H1 (cell line): ENCODE data around the gene SYTL2. TPM values are rescaled to one million over a fixed set of nuclear protein-coding genes. Genes with fewer than 3 reads are reported as not detected.

ENCODE experiments used
- CTCF ChIA-PET: fragments of 300-600 bp; sonication (Branson Sonifier 250); formaldehyde crosslinking; loops from one replicate; lab custom pipeline; 2021; ENCODE audit not compliant: partially characterized antibody; lab: Charles Lee
- POLR2A ChIA-PET: fragments of 300-600 bp; sonication (Branson Sonifier 250); formaldehyde crosslinking; loops from one replicate; lab custom pipeline; 2021; ENCODE audit warnings: inconsistent platforms; ENCODE audit not compliant: partially characterized antibody; lab: Charles Lee
- DNase-seq, 2 experiments: peaks; one replicate each; pipeline versions ENCODE4 v3.0.0 to v3.0.0-alpha.2; 2010 to 2022; ENCODE audit warnings: low spot score in 2 of 2, low read depth in 1 of 2, mixed read lengths in 1 of 2
- FAIRE-seq: peaks from 2 replicates; lab custom pipeline; 2011; peaks lifted over from hg19 to GRCh38; lab: Jason Lieb, UNC
- H2AFZ ChIP-seq: 2 replicates; pipeline ENCODE4 v1.8.1; 2012; ENCODE audit warnings: low read length, inconsistent platforms
- H2AK5ac ChIP-seq: 2 replicates; pipeline ENCODE4 v1.6.1; 2013; ENCODE audit warnings: low read depth, low read length
- H2BK120ac ChIP-seq: replicated peaks from 2 replicates; pipeline ENCODE3; 2013; ENCODE audit warnings: low read depth, low read length, inconsistent platforms
- H2BK12ac ChIP-seq: 2 replicates; pipeline ENCODE4 v1.6.1; 2013; ENCODE audit warnings: low read depth, low read length
- H2BK15ac ChIP-seq: 2 replicates; pipeline ENCODE4 v1.6.1; 2013; ENCODE audit warnings: low read length
- H2BK20ac ChIP-seq: 2 replicates; pipeline ENCODE4 v1.6.1; 2013; ENCODE audit warnings: low read length
- H2BK5ac ChIP-seq: 2 replicates; pipeline ENCODE4 v1.6.1; 2013; ENCODE audit warnings: low read depth, low read length
- H3K14ac ChIP-seq: 2 replicates; pipeline ENCODE4 v1.6.1; 2013; ENCODE audit warnings: inconsistent platforms; ENCODE audit not compliant: insufficient read length
- H3K18ac ChIP-seq: 2 replicates; pipeline ENCODE4 v1.6.1; 2013; ENCODE audit warnings: low read length; ENCODE audit errors: extremely low read depth
- H3K23ac ChIP-seq: 2 replicates; pipeline ENCODE4 v1.6.1; 2013; ENCODE audit warnings: inconsistent platforms; ENCODE audit not compliant: insufficient read length
- H3K23me2 ChIP-seq: 2 replicates; pipeline ENCODE4 v1.6.1; 2013; ENCODE audit warnings: low read depth, low read length
- H3K27ac ChIP-seq: 2 replicates; pipeline ENCODE4 v1.6.1; 2011; ENCODE audit warnings: low read depth, low read length, inconsistent platforms
- H3K27me3 ChIP-seq, 4 experiments: replicated peaks in 1 of 4; 1 replicate in 1 of 4; 2 replicates in 3 of 4; pipeline versions ENCODE4 v1.6.1 to v1.8.1; 2011 to 2013; ENCODE audit warnings: low read length in 3 of 4, mild to moderate bottlenecking in 3 of 4, inconsistent platforms in 2 of 4, mixed read lengths in 2 of 4, moderate library complexity in 1 of 4; ENCODE audit not compliant: control insufficient read depth in 3 of 4, insufficient read depth in 3 of 4; ENCODE audit errors: extremely low read depth in 1 of 4
- H3K36me3 ChIP-seq, 4 experiments: 2 replicates each; pipeline versions ENCODE4 v1.6.1 to v1.8.1; 2011 to 2013; ENCODE audit warnings: mild to moderate bottlenecking in 4 of 4, low read length in 3 of 4, moderate library complexity in 2 of 4, control low read depth in 1 of 4, inconsistent platforms in 1 of 4; ENCODE audit not compliant: insufficient read depth in 4 of 4, control insufficient read depth in 2 of 4
- H3K4ac ChIP-seq: replicated peaks from 2 replicates; pipeline ENCODE3; 2013; ENCODE audit warnings: low read length, low read depth, mixed read lengths, inconsistent platforms; ENCODE audit not compliant: insufficient read length
- H3K4me1 ChIP-seq, 4 experiments: replicated peaks in 1 of 4; 1 replicate in 1 of 4; 2 replicates in 3 of 4; pipeline versions ENCODE4 v1.6.1 to v1.8.1; 2011 to 2013; ENCODE audit warnings: low read length in 3 of 4, inconsistent platforms in 2 of 4, mixed read lengths in 1 of 4; ENCODE audit not compliant: insufficient read depth in 4 of 4, control insufficient read depth in 3 of 4
- H3K4me2 ChIP-seq, 2 experiments: 2 replicates each; pipeline versions ENCODE4 v1.6.1 to v1.8.1; 2011 to 2013; ENCODE audit warnings: low read depth in 2 of 2, low read length in 2 of 2, control low read depth in 1 of 2, inconsistent platforms in 1 of 2, mild to moderate bottlenecking in 1 of 2; ENCODE audit not compliant: insufficient read depth in 1 of 2
- H3K4me3 ChIP-seq, 4 experiments: fragments of 200-600, 300-600 bp in 1 of 4; sonication (generic), shearing (Covaris generic), sonication (Bioruptor Twin) in 1 of 4; 2 replicates each; pipeline versions ENCODE4 v1.5.1 to v1.8.1; 2011 to 2016; ENCODE audit warnings: low read length in 4 of 4, low read depth in 3 of 4, control low read depth in 2 of 4, inconsistent platforms in 2 of 4, mild to moderate bottlenecking in 2 of 4, mixed read lengths in 1 of 4, moderate library complexity in 1 of 4; ENCODE audit not compliant: insufficient read depth in 2 of 4; ENCODE audit errors: extremely low read depth in 1 of 4
- H3K56ac ChIP-seq: replicated peaks from 2 replicates; pipeline ENCODE3; 2013; ENCODE audit warnings: low read depth, mild to moderate bottlenecking, mixed read lengths, low read length, inconsistent platforms; ENCODE audit not compliant: insufficient read length
- H3K79me1 ChIP-seq: 2 replicates; pipeline ENCODE4 v1.6.1; 2013; ENCODE audit warnings: low read depth, low read length, control low read depth
- H3K79me2 ChIP-seq, 2 experiments: 2 replicates each; pipeline versions ENCODE4 v1.6.1 to v1.8.1; 2012 to 2013; ENCODE audit warnings: low read length in 2 of 2, mild to moderate bottlenecking in 2 of 2, inconsistent platforms in 1 of 2; ENCODE audit not compliant: insufficient read depth in 2 of 2, control insufficient read depth in 1 of 2
- H3K9ac ChIP-seq, 4 experiments: replicated peaks in 1 of 4; 1 replicate in 1 of 4; 2 replicates in 3 of 4; pipeline versions ENCODE4 v1.6.1 to v1.8.1; 2011 to 2013; ENCODE audit warnings: low read depth in 3 of 4, low read length in 3 of 4, control low read depth in 2 of 4, mild to moderate bottlenecking in 2 of 4, moderate library complexity in 2 of 4, inconsistent platforms in 1 of 4; ENCODE audit errors: extremely low read depth in 1 of 4
- H3K9me3 ChIP-seq, 2 experiments: 2 replicates each; pipeline versions ENCODE4 v1.6.1 to v1.8.1; 2012 to 2013; ENCODE audit warnings: mild to moderate bottlenecking in 2 of 2, moderate library complexity in 2 of 2, control low read depth in 1 of 2, inconsistent platforms in 1 of 2, low read depth in 1 of 2, low read length in 1 of 2, mixed read lengths in 1 of 2; ENCODE audit not compliant: insufficient read depth in 2 of 2
- H4K20me1 ChIP-seq, 2 experiments: replicated peaks in 1 of 2; 2 replicates each; pipeline versions ENCODE3 to v1.8.1; 2011 to 2013; ENCODE audit warnings: inconsistent platforms in 2 of 2, low read length in 2 of 2, mild to moderate bottlenecking in 1 of 2; ENCODE audit not compliant: insufficient read depth in 2 of 2, control insufficient read depth in 1 of 2
- H4K5ac ChIP-seq: 2 replicates; pipeline ENCODE4 v1.6.1; 2013; ENCODE audit warnings: low read length, low read depth, mixed read lengths, inconsistent platforms; ENCODE audit not compliant: insufficient read length
- H4K8ac ChIP-seq: 2 replicates; pipeline ENCODE4 v1.8.0; 2013; ENCODE audit warnings: mild to moderate bottlenecking, moderate library complexity, low read length, inconsistent platforms; ENCODE audit not compliant: insufficient read depth; ENCODE audit errors: extremely low read depth
- H4K91ac ChIP-seq: replicated peaks from 2 replicates; pipeline ENCODE3; 2013; ENCODE audit warnings: low read length, mixed read lengths, inconsistent platforms; ENCODE audit not compliant: insufficient read length
- CEBPB ChIP-seq: IDR thresholded peaks from 2 replicates; pipeline ENCODE4 v1.6.1; 2012; ENCODE audit warnings: low read depth, low read length
- KDM1A ChIP-seq: fragments of 200-600, 300-600 bp; sonication (generic); IDR thresholded peaks from 2 replicates; pipeline ENCODE4 v1.7.1; 2016; ENCODE audit warnings: mild to moderate bottlenecking, low read length, borderline replicate concordance
- KDM5A ChIP-seq: fragments of 200-600 bp; IDR thresholded peaks from 2 replicates; pipeline ENCODE4 v1.7.1; 2012; ENCODE audit warnings: mild to moderate bottlenecking, low read length, inconsistent platforms, mixed read lengths
- SP1 ChIP-seq: IDR thresholded peaks from 2 replicates; pipeline ENCODE4 v1.6.1; 2011; ENCODE audit warnings: low read depth, low read length
- TAF7 ChIP-seq: optimal IDR thresholded peaks from 2 replicates; pipeline ENCODE3; 2011; ENCODE audit warnings: low read depth, mild to moderate bottlenecking, inconsistent platforms, low read length, moderate library complexity, borderline replicate concordance
- polyA plus RNA-seq, 7 experiments: library from polyadenylated mRNA; depleted of rRNA in 3 of 7; stranded (reverse) in 5 of 7; unstranded in 2 of 7; fragments of >200 nt in 5 of 7; fragments of 200-250 nt in 2 of 7; gene quantifications; 1 replicate in 5 of 7; 2 replicates in 1 of 7; 4 replicates in 1 of 7; pipeline versions ENCODE4 v1.2.1 to v1.2.3, GENCODE V29; 2011 to 2013; ENCODE audit warnings: missing spikeins in 2 of 7, mixed read lengths in 2 of 7
- total RNA-seq: library from RNA; stranded (reverse); fragmentation: NEBNext Ultra II Directional; extraction: Animal tissue kit (Norgen Biotek cat#: 25700); gene quantifications from 2 replicates; pipeline ENCODE4 v1.2.1, GENCODE V29; 2021

SYTL2 gene
- total and polyA plus RNA-seq, 2 of the 8 experiments (the other 6 are each of a cell fraction or from before 2014, with no cell fraction given) = 1.3 to 9.1 TPM

- CTCF ChIA-PET = interaction anchor here (0.7 to 5.1 kb wide), 19 partner anchors 10 to 131 kb away, joined by 3 to 33 read pairs (median 3); partner anchors contain the start of gene CCDC89
- no peak for TF ChIP-seq KDM5A
- TF ChIP-seq SP1 = no peak
- TF ChIP-seq CEBPB = no peak
- TF ChIP-seq TAF7 = no peak
- no peak for TF ChIP-seq KDM1A
Observed at GRCh38 chr11:85695546-85695945, 115.4 kb downstream of the SYTL2 start.

More at GRCh38 chr11:85695546-85695945, 115.4 kb downstream of the SYTL2 start:
- Histone ChIP-seq H2BK120ac (no peak overlapping the region), H3K4me2 (no peak overlapping the region), H3K14ac (no peak overlapping the region), H3K36me3 (no peaks in the 10 kb centered on the region; a peak in 1 of 8 replicates), H2BK20ac (no peak overlapping the region), H3K4ac (no peak overlapping the region), H3K23ac (no peak overlapping the region), H2BK5ac (no peak overlapping the region), H3K4me3 (no peak overlapping the region), H4K91ac (no peak overlapping the region), H3K27ac (no peak overlapping the region), H2AK5ac (no peak overlapping the region), H4K5ac (no peak overlapping the region), H4K8ac (no peak overlapping the region), H2AFZ (peak overlapping the region; percentile 39; the same call in 1 of the 2 replicates), H3K27me3 (no peaks in the 10 kb centered on the region), H3K9ac (no peak overlapping the region), H3K23me2 (no peaks in the 10 kb centered on the region), H2BK15ac (no peak overlapping the region), H3K18ac (no peak overlapping the region), H3K79me2 (no peaks in the 10 kb centered on the region), H3K79me1 (no peaks in the 10 kb centered on the region), H4K20me1 (no peaks in the 10 kb centered on the region), H3K9me3 (no peaks in the 10 kb centered on the region), H3K4me1 (no peaks in the 10 kb centered on the region), H2BK12ac (no peak overlapping the region), H3K56ac (no peak overlapping the region)
- no peak for DNase-seq
- FAIRE-seq = no peak
- POLR2A ChIA-PET = no interaction called here
